Ishikawa (cell line): ENCODE measurements around the gene NPS.

ENCODE experiments used
- CEBPB ChIP-seq: IDR thresholded peaks from 2 replicates; pipeline ENCODE4 v1.6.1; 2012
- CREB1 ChIP-seq: IDR thresholded peaks from 2 replicates; pipeline ENCODE4 v1.6.1; 2012; ENCODE audit warnings: low read depth
- EGR1 ChIP-seq: IDR thresholded peaks from 2 replicates; pipeline ENCODE4 v1.6.1; 2012
- EP300 ChIP-seq: IDR thresholded peaks from 2 replicates; pipeline ENCODE4 v1.6.1; 2012; ENCODE audit warnings: borderline replicate concordance
- FOXM1 ChIP-seq: IDR thresholded peaks from 2 replicates; pipeline ENCODE4 v1.6.1; 2012; ENCODE audit warnings: low read depth, borderline replicate concordance
- MAX ChIP-seq: IDR thresholded peaks from 2 replicates; pipeline ENCODE4 v1.6.1; 2012
- NFIC ChIP-seq: IDR thresholded peaks from 2 replicates; pipeline ENCODE4 v1.6.1; 2012
- RAD21 ChIP-seq: IDR thresholded peaks from 2 replicates; pipeline ENCODE4 v1.6.1; 2012; ENCODE audit warnings: low read depth
- REST ChIP-seq: IDR thresholded peaks from 2 replicates; pipeline ENCODE4 v1.6.1; 2012; ENCODE audit warnings: low read depth, mild to moderate bottlenecking
- TAF1 ChIP-seq: IDR thresholded peaks from 2 replicates; pipeline ENCODE4 v1.6.1; 2012; ENCODE audit warnings: low read depth, mild to moderate bottlenecking
- TCF12 ChIP-seq: IDR thresholded peaks from 2 replicates; pipeline ENCODE4 v1.6.1; 2012; ENCODE audit warnings: low read depth
- TEAD4 ChIP-seq: IDR thresholded peaks from 2 replicates; pipeline ENCODE4 v1.6.1; 2012
- USF1 ChIP-seq: IDR thresholded peaks from 2 replicates; pipeline ENCODE4 v1.6.1; 2012
- YY1 ChIP-seq: IDR thresholded peaks from 2 replicates; pipeline ENCODE4 v1.6.1; 2012; ENCODE audit warnings: low read depth
- ZBTB7A ChIP-seq: IDR thresholded peaks from 2 replicates; pipeline ENCODE4 v1.6.1; 2012; ENCODE audit warnings: low read depth

Gene NPS

GRCh38 chr10:127563718-127564553 is 14.8 kb downstream of the NPS start:
- TF ChIP-seq EGR1 (no peak), RAD21 (peak; percentile 28; the same call in 1 of the 2 replicates)

GRCh38 chr10:127564644-127565043 is 15.5 kb downstream of the NPS start:
- TF ChIP-seq USF1 (no peak), TAF1 (no peak), TCF12 (no peak), NFIC (no peak), EGR1 (no peak)

GRCh38 chr10:127565583-127565982 is 16.5 kb downstream of the NPS start:
- TF ChIP-seq USF1: peak; percentile 25; the same call in 1 of the 2 replicates
- TF ChIP-seq REST: no peak

GRCh38 chr10:127569210-127569609 is 20.1 kb downstream of the NPS start:
- TF ChIP-seq MAX (no peak), CEBPB (no peak), TCF12 (no peak), NFIC (no peak), RAD21 (no peak), FOXM1 (no peak), TAF1 (no peak), EGR1 (no peak), YY1 (no peak), TEAD4 (no peak), ZBTB7A (no peak)

GRCh38 chr10:127570036-127570435 is 20.9 kb downstream of the NPS start:
- TF ChIP-seq TCF12 (no peak), MAX (no peak), EP300 (no peak), TAF1 (no peak), EGR1 (no peak), RAD21 (no peak), FOXM1 (no peak), USF1 (no peak), REST (no peak), CREB1 (no peak), YY1 (no peak), ZBTB7A (no peak), TEAD4 (no peak), CEBPB (no peak), NFIC (no peak)

- TF ChIP-seq CREB1: no peak
- TF ChIP-seq TCF12: no peak
- no peak for TF ChIP-seq USF1
- no peak for TF ChIP-seq YY1
- TF ChIP-seq ZBTB7A: no peak
- TF ChIP-seq NFIC: no peak
- no peak for TF ChIP-seq REST
- no peak for TF ChIP-seq TAF1
- no peak for TF ChIP-seq FOXM1
- no peak for TF ChIP-seq RAD21
- no peak for TF ChIP-seq TEAD4
- TF ChIP-seq MAX: no peak
Measured at GRCh38 chr10:127571386-127571785, 22.3 kb downstream of the NPS start.
